Common myeloid progenitor, CD34-positive (primary cell): Measurements from ENCODE around the gene PGS1.

Experiments used
- CTCF ChIA-PET: fragments of 350-600 bp; sonication (Branson Sonifier 250); formaldehyde crosslinking; loops from one replicate; lab custom pipeline; 2021; ENCODE audit warnings: antibody characterized with exemption; lab: Charles Lee
- POLR2A ChIA-PET: fragments of 350-600 bp; sonication (Branson Sonifier 250); formaldehyde crosslinking; loops from one replicate; lab custom pipeline; 2021; ENCODE audit warnings: antibody characterized with exemption; lab: Charles Lee
- DNase-seq, 3 donors: peaks; one replicate each; pipeline versions ENCODE4 v3.0.0 to v3.0.0-alpha.2; 2013
- H3K27ac ChIP-seq, 2 experiments: 1 replicate in 1 of 2; 2 replicates in 1 of 2; pipeline ENCODE4 v1.7.0; 2013; ENCODE audit warnings: inconsistent platforms in 2 of 2, low read length in 2 of 2, mild to moderate bottlenecking in 2 of 2, low read depth in 1 of 2, moderate library complexity in 1 of 2; ENCODE audit not compliant: severe bottlenecking in 2 of 2, insufficient read depth in 1 of 2, poor library complexity in 1 of 2
- H3K27me3 ChIP-seq, 5 experiments: replicated peaks in 2 of 5; 1 replicate in 3 of 5; 2 replicates in 2 of 5; pipeline versions ENCODE4 v1.6.1 to v1.7.0; 2013; ENCODE audit warnings: low read length in 4 of 5, mild to moderate bottlenecking in 2 of 5, moderate library complexity in 2 of 5, inconsistent platforms in 1 of 5; ENCODE audit not compliant: insufficient read depth in 5 of 5, control insufficient read depth in 4 of 5
- H3K36me3 ChIP-seq, 4 experiments: 1 replicate in 2 of 4; 2 replicates in 2 of 4; pipeline versions ENCODE4 v1.6.1 to v1.7.0; 2013; ENCODE audit warnings: low read length in 3 of 4, control low read depth in 1 of 4, mild to moderate bottlenecking in 1 of 4; ENCODE audit not compliant: control insufficient read depth in 4 of 4, insufficient read depth in 4 of 4
- H3K4me1 ChIP-seq, 4 experiments: 1 replicate in 3 of 4; 2 replicates in 1 of 4; pipeline versions ENCODE4 v1.6.1 to v1.7.1; 2013; ENCODE audit warnings: low read length in 3 of 4, mild to moderate bottlenecking in 3 of 4, control low read depth in 1 of 4, inconsistent platforms in 1 of 4, moderate library complexity in 1 of 4; ENCODE audit not compliant: control insufficient read depth in 4 of 4, insufficient read depth in 4 of 4; ENCODE audit errors: control extremely low read depth in 1 of 4
- H3K4me3 ChIP-seq, 7 experiments: 1 replicate in 4 of 7; 2 replicates in 3 of 7; pipeline versions ENCODE4 v1.5.1 to v1.7.0; 2013; ENCODE audit warnings: mild to moderate bottlenecking in 7 of 7, low read length in 6 of 7, moderate library complexity in 6 of 7, inconsistent platforms in 2 of 7, low read depth in 2 of 7, control low read depth in 1 of 7; ENCODE audit not compliant: insufficient read depth in 4 of 7, control insufficient read depth in 1 of 7; ENCODE audit errors: extremely low read depth in 1 of 7
- H3K9me3 ChIP-seq, 5 experiments: 1 replicate in 4 of 5; 2 replicates in 1 of 5; pipeline versions ENCODE4 v1.6.1 to v1.7.1; 2013; ENCODE audit warnings: low read length in 4 of 5, mild to moderate bottlenecking in 2 of 5, inconsistent platforms in 1 of 5, low read depth in 1 of 5, moderate library complexity in 1 of 5; ENCODE audit not compliant: control insufficient read depth in 4 of 5, insufficient read depth in 2 of 5; ENCODE audit errors: control extremely low read depth in 1 of 5
- WGBS: methylation state at CpG from one replicate; pipeline ENCODE4 v1.1.5; 2013; ENCODE audit not compliant: insufficient coverage; 5-methylcytosine and 5-hydroxymethylcytosine counted together

The PGS1 gene

DNA sequence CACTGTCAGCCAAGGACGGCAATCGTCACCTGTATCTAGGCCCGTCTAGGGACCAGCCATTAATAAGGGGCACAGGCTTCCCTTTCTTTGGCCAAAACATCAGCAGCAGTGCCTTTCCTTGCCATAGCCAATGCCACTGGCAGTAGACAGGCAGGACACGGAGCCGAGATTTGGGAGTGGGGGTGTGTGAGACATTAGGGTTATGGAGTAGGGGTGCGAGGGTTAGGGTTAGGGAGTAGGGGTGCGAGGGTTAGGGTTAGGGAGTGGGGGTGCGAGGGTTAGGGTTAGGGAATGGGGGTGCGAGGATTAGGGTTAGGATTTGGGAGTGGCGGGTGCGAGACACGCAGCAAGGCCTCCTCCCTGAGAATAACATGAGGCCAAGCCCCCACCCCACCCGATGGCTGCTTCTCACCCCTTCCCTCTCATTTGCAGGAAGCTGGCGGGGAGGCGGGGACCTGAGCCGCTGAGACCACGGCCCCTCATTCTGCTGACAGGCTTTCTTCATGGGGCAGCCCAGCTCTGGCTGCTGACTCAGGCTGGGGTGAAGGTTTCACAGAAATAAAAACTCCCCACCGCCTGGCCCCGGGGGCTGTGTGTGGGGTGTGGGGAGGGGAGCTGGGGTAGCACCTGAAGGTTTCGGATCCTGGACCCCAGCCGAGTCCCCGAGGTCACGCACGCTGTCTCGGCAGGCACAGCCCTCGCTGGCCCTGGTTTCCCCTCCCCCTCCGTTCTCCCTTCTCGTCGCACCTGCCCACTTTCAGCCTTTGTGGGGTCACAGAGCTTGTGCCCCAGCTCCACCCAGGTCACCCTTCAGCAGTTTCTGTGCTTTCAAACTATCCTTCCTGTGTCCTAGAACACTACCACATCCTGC lies 93.8 kb downstream of the PGS1 start:
- Histone ChIP-seq H3K36me3 (no peaks in the 10 kb centered on the region), H3K4me3 (no peak overlapping the region), H3K27me3 (peaks cover 0 to 5% (median 0%) of the 10 kb centered on the region in 5 experiments), H3K9me3 (no peaks in the 10 kb centered on the region), H3K4me1 (no peaks in the 10 kb centered on the region), H3K27ac (no peak overlapping the region)
- DNase-seq = no peak
- POLR2A ChIA-PET = no interaction called here
- WGBS = 87% methylated on average over 23 of the region's 29 CpGs
- CTCF ChIA-PET = interaction anchor here (1.0 to 1.3 kb wide), 2 partner anchors 21 to 26 kb away, joined by 3 read pairs; no protein-coding TSS in a partner anchor

- H3K27ac ChIP-seq = no peak overlapping the region
- H3K27me3 ChIP-seq = peaks cover 0 to 5% (median 0%) of the 10 kb centered on the region in 5 experiments
- WGBS = 92% methylated on average over 12 of the region's 12 CpGs
- H3K4me3 ChIP-seq = no peak overlapping the region
- no peaks in the 10 kb centered on the region for H3K9me3 ChIP-seq
- no peak for DNase-seq
- POLR2A ChIA-PET = interaction anchor here (0.6 kb wide), 1 partner anchor 20 kb away, joined by 6 read pairs; no protein-coding TSS in a partner anchor
- H3K4me1 ChIP-seq = no peaks in the 10 kb centered on the region
- no peaks in the 10 kb centered on the region for H3K36me3 ChIP-seq
- CTCF ChIA-PET = no interaction called here
Measured at GRCh38 chr17:78473951-78474613, 95.6 kb downstream of the PGS1 start.
